Stimulated activated CD4-positive, alpha-beta T cell treated with anti-CD3 and anti-CD28 coated beads, TNF-alpha, amount 100 ng/mL, for 1 hour (primary cell): ENCODE data around the gene FNDC10.

Experiments
- DNase-seq, 3 donors: peaks; one replicate each; pipeline ENCODE4 v3.0.0-alpha.2; 2020; ENCODE audit warnings: low read depth in 3 of 3, low spot score in 1 of 3

Gene FNDC10

DNA sequence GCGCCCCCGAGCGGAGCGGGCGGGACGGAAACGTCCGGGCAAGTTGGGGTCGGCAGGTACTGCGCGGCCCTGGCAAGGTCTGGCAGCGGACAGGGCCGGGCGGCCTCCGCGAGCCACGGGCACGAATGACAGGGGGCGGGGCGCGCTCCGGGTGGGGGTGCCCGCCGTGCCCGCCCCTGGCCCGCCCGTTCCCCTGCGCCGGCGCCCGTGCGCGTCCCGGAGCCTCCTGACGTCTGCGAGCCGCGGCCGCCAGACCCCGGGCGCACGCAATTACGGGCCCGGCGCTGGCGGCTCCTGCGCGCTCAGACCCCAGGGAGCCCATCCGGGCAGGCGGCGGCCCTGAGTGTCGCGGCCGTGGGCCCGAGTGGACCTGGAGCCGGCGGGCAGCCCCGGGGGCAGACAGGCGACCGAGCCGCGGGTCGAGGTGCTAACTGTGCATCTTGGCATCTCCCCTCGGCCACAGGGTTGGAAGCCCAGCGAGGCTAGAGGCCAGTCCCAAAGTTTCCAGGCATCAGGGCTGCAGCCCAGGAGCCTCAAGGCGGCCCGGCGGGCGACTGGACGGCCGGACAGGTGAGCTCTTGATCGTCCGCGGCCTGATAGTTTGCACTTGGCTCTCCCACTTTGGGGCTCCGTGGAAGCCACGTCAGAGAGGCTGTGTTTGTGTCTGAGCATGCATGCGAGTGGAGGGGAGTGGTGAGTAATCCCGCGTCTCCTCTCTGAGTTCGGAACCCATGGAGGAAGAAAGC lies 16.3 kb upstream of the FNDC10 start:
- no peak for DNase-seq

DNA sequence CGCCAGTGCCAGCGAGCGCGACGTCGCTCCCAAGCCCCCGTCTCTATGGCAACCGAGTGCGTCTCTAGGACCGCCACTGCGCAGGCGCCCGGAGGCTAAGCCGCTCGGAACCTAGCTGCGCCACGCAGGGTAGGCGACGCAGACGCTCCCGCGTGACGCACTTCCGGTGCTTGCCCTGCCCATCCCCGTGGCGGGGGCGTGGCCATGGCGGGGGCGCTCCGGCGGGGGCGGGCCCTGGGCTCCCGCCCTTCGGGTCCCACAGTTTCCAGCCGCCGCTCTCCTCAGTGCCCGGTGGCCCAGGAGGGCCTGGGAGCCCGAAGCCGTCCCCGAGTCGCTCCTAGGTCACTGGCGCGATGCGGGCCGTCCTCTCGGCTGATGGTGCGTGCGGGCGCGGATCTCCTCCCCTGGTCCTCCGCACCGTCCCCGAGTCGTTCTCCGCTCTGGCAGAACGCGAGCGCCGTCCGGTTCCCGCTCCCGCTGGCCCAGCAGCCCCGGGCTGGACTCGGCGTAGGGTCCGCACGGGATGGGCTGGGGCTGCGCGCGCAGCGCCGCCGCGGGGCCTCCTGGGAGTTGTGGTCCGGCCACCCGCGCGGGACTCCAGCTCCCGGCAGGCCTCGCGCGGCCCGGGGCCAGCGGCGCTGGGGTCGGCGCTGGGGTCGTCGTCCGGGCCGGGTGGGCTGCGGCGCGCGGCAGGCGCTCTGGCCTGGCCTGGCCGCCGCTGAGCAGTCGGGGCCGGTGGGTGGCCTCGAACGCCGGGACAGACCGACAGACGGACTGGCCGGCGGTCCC lies 15.5 kb upstream of the FNDC10 start, which contains the start of gene MIB2:
Gene MIB2, plus strand, starts transcription at position 245 of the 789 bp plus-strand sequence. CDS start 7,953 bp downstream, outside the sequence.
- peak; percentile 96 to 98 (median 96) for DNase-seq

DNA sequence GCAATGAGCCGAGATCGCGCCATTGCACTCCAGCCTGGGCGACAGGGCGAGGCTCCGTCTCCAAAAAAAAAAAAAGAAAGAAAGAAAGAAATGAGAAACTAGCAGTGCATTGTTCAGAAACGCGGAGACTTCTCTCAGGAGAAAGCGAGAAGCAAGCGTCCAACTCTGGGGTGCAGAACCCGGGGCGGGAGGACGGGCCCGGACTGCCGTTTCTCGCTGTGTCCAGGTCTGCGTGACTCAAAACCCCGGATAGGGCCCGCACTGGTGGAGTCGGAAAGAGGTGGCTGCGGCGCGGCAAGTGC lies 15.0 kb upstream of the FNDC10 start:
- DNase-seq = no peak

- DNase-seq = peak in 1 of 3 donors; percentile 21
These were observed 14.4 kb upstream of the FNDC10 start for GRCh38 chr1:1614204-1614953.

GRCh38 chr1:1613509-1614082 lies 13.7 kb upstream of the FNDC10 start:
- DNase-seq = no peak

- DNase-seq = no peak
These were observed 12.1 kb upstream of the FNDC10 start for GRCh38 chr1:1612104-1612400.

DNA sequence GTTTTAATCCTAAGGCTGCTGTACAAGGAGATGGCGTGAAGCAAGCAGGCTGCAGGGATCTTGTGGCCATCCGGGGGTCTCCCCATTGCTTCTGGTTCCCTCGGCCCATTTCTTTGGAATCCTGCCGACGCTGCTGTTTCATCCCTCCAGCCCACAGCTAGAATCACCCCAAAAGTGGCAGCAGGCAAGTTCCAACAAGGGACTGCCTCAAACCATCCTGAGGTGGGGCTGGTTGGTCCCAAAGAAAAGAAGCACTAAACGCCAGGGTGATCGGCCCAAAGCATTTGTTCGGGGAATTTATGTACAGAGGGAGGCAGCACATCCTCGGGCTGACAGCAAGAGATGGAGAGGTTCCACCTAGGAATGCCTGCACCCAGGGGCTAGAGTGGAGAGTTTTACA lies 10.9 kb upstream of the FNDC10 start:
- no peak for DNase-seq

GRCh38 chr1:1609822-1610485 lies 10.0 kb upstream of the FNDC10 start:
- no peak for DNase-seq

DNA sequence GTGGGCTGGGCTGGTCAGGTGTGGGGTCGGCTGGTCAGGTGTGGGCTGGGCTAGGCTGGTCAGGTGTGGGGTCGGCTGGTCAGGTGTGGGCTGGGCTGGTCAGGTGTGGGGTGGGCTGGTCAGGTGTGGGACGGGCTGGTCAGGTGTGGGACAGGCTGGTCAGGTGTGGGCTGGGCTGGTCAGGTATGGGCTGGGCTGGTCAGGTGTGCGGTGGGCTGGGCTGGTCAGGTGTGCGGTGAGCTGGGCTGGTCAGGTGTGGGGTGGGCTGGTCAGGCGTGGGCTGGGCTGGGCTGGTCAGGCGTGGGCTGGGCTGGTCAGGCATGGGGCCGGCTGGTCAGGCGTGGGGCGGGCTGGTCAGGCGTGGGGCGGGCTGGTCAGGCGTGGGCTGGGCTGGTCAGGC lies 6.3 kb upstream of the FNDC10 start:
- no peak for DNase-seq

DNA sequence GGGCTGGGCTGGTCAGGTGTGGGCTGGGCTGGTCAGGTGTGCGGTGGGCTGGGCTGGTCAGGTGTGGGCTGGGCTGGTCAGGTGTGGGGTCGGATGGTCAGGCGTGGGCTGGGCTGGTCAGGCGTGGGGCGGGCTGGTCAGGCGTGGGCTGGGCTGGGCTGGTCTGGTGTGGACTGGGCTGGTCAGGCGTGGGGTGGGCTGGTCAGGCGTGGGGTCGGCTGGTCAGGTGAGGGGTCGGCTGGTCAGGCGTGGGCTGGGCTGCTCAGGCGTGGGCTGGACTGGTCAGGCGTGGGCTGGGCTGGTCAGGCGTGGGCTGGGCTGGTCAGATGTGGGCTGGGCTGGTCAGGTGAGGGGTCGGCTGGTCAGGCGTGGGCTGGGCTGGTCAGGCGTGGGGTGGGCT lies 5.8 kb upstream of the FNDC10 start:
- DNase-seq = no peak

DNA sequence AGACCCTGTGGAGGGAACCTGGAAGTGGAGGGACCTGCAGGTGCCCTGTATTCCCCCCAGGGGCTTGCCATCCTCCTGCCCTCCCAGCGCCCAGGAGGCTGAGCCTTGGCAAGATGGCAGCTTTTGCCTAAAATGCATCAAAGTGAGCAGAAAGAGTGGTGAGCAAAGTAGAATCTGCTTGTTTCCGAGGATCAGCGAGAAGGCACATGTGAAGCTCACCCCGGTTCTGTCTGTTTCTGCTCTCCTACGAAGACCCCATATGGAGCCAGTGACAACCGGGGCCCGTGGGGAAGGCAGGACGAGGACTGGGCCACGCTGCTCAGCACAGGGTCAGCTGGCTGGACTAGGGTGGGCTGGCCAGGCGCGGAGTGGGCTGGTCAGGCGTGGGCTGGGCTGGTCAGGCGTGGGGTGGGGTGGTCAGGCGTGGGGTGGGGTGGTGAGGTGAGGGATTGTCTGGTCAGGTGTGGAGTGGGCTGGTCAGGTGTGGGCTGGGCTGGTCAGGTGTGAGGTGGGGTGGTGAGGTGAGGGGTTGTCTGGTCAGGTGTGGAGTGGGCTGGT lies 5.2 kb upstream of the FNDC10 start:
- DNase-seq = no peak

- no peak for DNase-seq
These were observed 4.6 kb upstream of the FNDC10 start for GRCh38 chr1:1604374-1605033.

DNA sequence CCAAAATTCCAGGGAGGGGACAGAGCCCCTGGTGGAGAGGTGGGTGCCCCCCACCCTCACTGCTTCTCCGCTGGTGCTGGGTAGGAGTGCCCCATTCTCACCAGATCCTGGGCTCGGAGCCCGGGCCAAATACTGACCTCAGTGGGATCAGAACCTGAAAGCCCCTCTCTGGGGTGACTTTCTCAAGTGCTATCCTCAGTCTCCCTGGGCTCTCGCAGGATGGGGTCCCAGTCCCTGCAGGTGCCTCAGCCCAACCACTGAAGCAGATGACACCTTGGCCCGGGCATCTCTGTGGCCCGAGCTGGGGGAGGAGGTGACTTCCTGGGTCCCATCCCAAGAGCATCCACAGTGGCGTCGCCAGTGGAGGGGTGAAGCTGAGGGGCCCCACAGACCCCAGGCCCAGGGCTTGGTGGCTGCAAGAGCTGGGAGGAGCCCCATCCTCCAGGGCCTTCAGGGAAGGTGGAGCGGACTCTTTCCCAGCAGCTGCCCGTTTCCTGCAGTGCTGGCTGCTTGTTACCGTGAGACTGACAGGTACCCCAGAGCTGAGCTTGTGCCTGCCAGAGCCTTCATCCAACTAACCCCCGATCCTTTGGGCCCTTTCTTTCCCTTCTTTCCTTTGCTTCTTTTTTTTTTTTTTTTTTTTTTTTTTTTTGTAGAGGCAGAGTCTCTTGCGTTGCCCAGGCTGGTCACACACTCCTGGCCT lies 3.9 kb upstream of the FNDC10 start:
- DNase-seq = no peak

- DNase-seq = no peak
These were observed 3.1 kb upstream of the FNDC10 start for GRCh38 chr1:1602968-1603506.

- DNase-seq = no peak
These were observed 2.5 kb upstream of the FNDC10 start for GRCh38 chr1:1602304-1602967.

GRCh38 chr1:1601564-1602303 lies 1.8 kb upstream of the FNDC10 start:
- DNase-seq = no peak

DNA sequence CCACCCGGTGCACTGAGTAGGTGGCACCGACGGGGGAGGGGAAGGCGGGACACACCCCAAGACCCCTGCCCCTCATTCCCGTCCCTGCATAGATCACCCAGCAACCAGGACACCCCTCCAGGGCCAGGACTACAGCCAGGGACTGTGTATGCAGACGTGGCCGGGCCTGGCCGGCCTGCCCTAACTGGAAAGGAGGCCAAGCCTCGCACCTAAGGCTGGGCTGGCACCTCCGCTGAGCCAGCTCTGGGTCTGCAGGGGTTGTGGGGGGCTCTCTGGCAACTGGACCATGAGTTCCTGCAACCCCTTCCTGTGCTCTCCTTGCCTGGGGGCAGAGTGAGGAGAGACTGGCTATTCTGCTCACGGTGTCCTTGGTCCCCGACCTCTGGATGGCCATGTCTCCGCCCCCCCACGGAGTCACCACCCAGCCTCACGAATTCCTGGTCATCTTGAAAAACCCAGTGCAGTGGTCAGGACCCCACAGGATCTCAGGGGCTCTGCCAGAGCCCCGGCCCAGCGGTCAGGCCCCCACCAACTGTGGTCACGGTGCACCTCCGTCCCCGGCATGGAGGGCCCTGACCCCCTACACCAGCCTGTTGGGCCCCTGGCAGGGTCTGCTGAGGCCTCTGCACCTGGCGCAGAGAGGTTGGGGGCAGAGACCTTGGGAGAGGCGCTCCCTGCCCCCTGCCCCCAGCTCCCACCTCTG lies 1.1 kb upstream of the FNDC10 start:
- no peak for DNase-seq
